Prostate gland (tissue), 2 donors: ENCODE results near the gene CTIF. TPM values are rescaled to one million over a fixed set of nuclear protein-coding genes. Genes with fewer than 3 reads are reported as not detected.

Source experiments
- DNase-seq: peaks from one replicate; pipeline ENCODE4 v3.0.0-alpha.2; 2019; ENCODE audit warnings: low spot score
- H3K27ac ChIP-seq, 2 donors: fragments of 200-600 bp; sonication (generic); 2 replicates each; pipeline ENCODE4 v1.5.1; 2017 to 2019
- H3K27me3 ChIP-seq: fragments of 200-600 bp; sonication (generic); replicated peaks from 2 replicates; pipeline ENCODE4 v1.5.1; 2019; ENCODE audit not compliant: insufficient read depth
- H3K36me3 ChIP-seq, 2 donors: fragments of 200-600 bp; sonication (generic); 1 replicate in 1 of 2; 2 replicates in 1 of 2; pipeline versions ENCODE4 v1.5.1 to v1.8.1; 2017 to 2019
- H3K4me1 ChIP-seq: fragments of 200-600 bp; sonication (generic); replicated peaks from 2 replicates; pipeline ENCODE4 v1.5.1; 2019
- H3K4me3 ChIP-seq, 2 donors: fragments of 200-600 bp; sonication (generic); 2 replicates each; pipeline ENCODE4 v1.5.1; 2017 to 2019
- H3K9me3 ChIP-seq: fragments of 200-600 bp; sonication (generic); 2 replicates; pipeline ENCODE4 v1.5.1; 2017
- POLR2A ChIP-seq: fragments of 450-650 bp; IDR thresholded peaks from one replicate; pipeline ENCODE4 v1.6.1; 2016; ENCODE audit warnings: antibody characterized with exemption, mild to moderate bottlenecking
- POLR2AphosphoS5 ChIP-seq: sonication (generic); formaldehyde crosslinking; IDR thresholded peaks from one replicate; pipeline ENCODE4 v1.6.1; 2017; ENCODE audit warnings: antibody characterized with exemption
- WGBS: methylation state at CpG from one replicate; pipeline ENCODE4 v1.1.5; 2018; 5-methylcytosine and 5-hydroxymethylcytosine counted together
- intact Hi-C: fragments of 100-400 bp; cut with DNase I; formaldehyde crosslinking; loops from one replicate; pipeline ENCODE4 v1.14.2; 2022
- total RNA-seq, 2 donors: library from RNA; depleted of rRNA; stranded (reverse); fragments of >200 nt; gene quantifications; one replicate each; pipeline ENCODE4 v1.1.0, GENCODE V29; 2016
- TF ChIP-seq, protein P1 (sequence below), 4 experiments: fragments of 200-600 bp in 2 of 4; fragments of 450-650 bp in 2 of 4; sonication (generic) in 2 of 4; IDR thresholded peaks; 1 replicate in 3 of 4; 2 replicates in 1 of 4; pipeline ENCODE4 v1.5.1; 2016 to 2019; ENCODE audit warnings: antibody characterized with exemption in 4 of 4, mild to moderate bottlenecking in 2 of 4, moderate library complexity in 2 of 4

Gene CTIF
- total RNA-seq, 2 donors from 2014 or later, result 8.1 to 57.9 TPM

DNA sequence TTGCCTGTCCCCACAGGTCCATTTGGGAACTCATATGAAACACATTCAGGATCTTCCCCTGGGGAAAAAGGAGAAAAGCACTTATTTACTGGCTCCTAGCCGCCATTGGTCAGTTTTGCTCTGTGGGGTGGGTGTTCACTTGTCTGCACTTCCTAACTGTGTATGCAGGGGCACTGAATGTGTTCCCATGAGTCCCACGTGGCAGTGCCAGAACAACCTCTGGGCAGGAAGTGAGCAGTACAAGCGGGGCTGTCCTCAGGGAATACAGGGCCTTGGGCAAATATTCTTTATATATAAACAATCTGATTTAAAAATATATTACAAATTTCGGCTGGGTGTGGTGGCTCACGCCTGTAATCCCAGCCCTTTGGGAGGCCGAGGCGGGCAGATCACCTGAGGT, 21.8 kb upstream of the CTIF start:
- intact Hi-C loops, result no loop called here
- no peaks in the 10 kb centered on the region for H3K9me3 ChIP-seq
- no peak overlapping the region for H3K4me3 ChIP-seq
- H3K36me3 ChIP-seq, result no peaks in the 10 kb centered on the region
- no peaks in the 10 kb centered on the region for H3K4me1 ChIP-seq
- 85% methylated on average over 7 of the region's 7 CpGs for WGBS
- no peak for TF ChIP-seq POLR2A
- TF ChIP-seq, protein P1, sequence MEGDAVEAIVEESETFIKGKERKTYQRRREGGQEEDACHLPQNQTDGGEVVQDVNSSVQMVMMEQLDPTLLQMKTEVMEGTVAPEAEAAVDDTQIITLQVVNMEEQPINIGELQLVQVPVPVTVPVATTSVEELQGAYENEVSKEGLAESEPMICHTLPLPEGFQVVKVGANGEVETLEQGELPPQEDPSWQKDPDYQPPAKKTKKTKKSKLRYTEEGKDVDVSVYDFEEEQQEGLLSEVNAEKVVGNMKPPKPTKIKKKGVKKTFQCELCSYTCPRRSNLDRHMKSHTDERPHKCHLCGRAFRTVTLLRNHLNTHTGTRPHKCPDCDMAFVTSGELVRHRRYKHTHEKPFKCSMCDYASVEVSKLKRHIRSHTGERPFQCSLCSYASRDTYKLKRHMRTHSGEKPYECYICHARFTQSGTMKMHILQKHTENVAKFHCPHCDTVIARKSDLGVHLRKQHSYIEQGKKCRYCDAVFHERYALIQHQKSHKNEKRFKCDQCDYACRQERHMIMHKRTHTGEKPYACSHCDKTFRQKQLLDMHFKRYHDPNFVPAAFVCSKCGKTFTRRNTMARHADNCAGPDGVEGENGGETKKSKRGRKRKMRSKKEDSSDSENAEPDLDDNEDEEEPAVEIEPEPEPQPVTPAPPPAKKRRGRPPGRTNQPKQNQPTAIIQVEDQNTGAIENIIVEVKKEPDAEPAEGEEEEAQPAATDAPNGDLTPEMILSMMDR (IDR thresholded peaks at IDR 0.05), result no peak
- TF ChIP-seq POLR2AphosphoS5, result no peak
- no peak for DNase-seq
- no peak overlapping the region for H3K27ac ChIP-seq
- no peaks in the 10 kb centered on the region for H3K27me3 ChIP-seq

DNA sequence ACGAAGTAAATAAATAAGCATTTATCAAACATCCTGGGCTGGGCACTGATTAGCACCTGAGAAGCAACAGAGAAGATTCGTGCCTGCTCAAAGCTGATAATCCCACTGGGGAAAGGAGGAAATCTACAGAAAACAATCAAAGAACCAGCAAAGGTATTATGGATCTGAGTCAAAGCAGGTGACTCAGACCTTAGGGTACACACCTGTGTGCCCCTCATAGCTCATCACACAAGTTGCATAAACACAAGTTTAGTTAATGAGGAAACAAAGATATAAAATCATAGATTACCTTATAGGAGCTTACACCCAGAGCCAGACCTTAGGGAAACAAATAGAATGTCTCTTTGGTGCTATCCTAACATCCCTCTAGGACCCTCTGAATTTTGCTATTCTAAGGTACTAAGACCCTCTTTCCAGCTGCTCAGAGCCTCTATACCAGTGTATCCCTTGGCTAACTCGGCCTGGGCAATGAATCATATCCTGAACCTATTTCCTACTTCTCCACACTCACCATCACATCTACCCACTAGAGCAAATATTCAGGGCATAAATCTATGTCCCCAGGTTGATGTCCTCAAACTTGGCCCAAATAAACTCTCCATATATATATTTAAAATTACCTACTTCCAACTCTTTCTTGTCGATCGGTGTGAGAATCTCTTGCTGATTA, 19.3 kb upstream of the CTIF start:
- no peaks in the 10 kb centered on the region for H3K9me3 ChIP-seq
- 80% methylated on average over 5 of the region's 5 CpGs for WGBS
- TF ChIP-seq, protein P1 (IDR thresholded peaks at IDR 0.05), result no peak
- TF ChIP-seq POLR2AphosphoS5 (no peak), POLR2A (no peak)
- H3K4me3 ChIP-seq, result no peak overlapping the region
- no peak for DNase-seq
- intact Hi-C loops, result no loop called here
- no peak overlapping the region for H3K27ac ChIP-seq
- H3K4me1 ChIP-seq, result no peaks in the 10 kb centered on the region
- no peaks in the 10 kb centered on the region for H3K27me3 ChIP-seq
- no peaks in the 10 kb centered on the region for H3K36me3 ChIP-seq

DNA sequence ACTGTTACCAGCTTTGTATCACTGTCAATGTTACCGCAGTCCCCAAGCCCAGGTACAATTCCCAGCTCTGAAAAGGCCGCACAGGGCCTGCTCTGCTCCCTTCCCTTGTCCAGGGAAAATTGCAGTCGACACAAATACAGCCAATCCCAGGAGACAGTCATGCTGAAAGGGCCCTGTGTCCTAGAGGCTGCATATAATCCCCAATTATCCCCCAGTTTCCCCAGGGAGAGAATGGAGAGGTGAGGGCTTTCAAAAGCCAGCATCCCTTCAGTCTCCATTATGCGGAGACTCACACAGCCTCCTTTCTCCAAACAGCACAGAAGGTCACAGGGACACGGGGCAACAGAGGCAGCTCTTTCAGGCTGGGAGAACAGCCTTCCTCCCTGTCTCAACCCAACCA, 17.1 kb upstream of the CTIF start:
- no peaks in the 10 kb centered on the region for H3K36me3 ChIP-seq
- no peaks in the 10 kb centered on the region for H3K9me3 ChIP-seq
- intact Hi-C loops, result no loop called here
- H3K27ac ChIP-seq, result no peak overlapping the region
- H3K4me1 ChIP-seq, result no peaks in the 10 kb centered on the region
- no peak for DNase-seq
- H3K27me3 ChIP-seq, result no peaks in the 10 kb centered on the region
- 94% methylated on average over 5 of the region's 5 CpGs for WGBS
- no peak overlapping the region for H3K4me3 ChIP-seq
- TF ChIP-seq POLR2AphosphoS5 (no peak), POLR2A (no peak)
- TF ChIP-seq, protein P1 (IDR thresholded peaks at IDR 0.05), result no peak

DNA sequence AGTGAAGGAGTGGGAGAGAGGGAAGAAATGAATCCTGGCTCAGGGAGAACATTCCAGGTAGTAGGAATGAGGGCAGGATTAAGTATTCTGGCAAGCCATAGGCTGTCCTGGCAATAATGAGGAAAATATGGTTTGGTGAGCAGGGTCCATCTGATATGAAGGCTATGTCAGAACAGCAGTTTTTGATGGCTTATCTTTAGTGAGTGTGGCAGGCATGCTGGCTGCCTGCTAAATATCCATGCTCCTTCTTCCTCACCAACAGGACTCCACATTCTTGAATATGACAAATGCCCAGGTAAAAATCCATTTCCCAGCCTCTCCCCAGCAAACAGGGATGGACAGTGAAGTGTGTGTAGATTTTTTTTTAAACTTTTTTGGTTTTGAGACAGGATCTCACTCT, 13.2 kb upstream of the CTIF start:
- intact Hi-C loops, result no loop called here
- no peak for DNase-seq
- H3K36me3 ChIP-seq, result no peaks in the 10 kb centered on the region
- H3K4me1 ChIP-seq, result no peaks in the 10 kb centered on the region
- H3K27me3 ChIP-seq, result no peaks in the 10 kb centered on the region
- no peak overlapping the region for H3K27ac ChIP-seq
- TF ChIP-seq POLR2AphosphoS5 (no peak), POLR2A (no peak)
- TF ChIP-seq, protein P1 (IDR thresholded peaks at IDR 0.05), result no peak
- no peak overlapping the region for H3K4me3 ChIP-seq
- H3K9me3 ChIP-seq, result no peaks in the 10 kb centered on the region

DNA sequence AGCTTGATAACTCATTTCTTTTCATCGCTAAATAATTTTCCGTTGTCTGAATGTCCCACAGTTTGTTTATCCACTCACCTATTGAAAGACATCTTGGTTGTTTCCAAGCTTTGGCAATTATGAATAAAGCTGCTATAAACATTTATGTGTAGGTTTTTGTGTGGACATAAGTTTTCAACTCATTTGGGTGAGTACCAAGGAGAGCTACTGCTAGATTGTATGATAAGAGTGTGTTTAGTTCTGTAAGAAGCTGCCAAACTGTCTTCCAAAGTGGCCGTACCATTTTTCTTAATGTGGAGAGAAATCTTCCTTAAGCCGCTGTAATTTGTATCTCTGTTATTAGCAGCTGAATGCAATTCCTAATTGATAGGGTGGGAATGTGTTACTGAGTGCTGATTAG, 11.4 kb upstream of the CTIF start:
- TF ChIP-seq, protein P1 (IDR thresholded peaks at IDR 0.05), result no peak
- TF ChIP-seq POLR2AphosphoS5 (no peak), POLR2A (no peak)
- Histone ChIP-seq H3K27ac (no peak overlapping the region), H3K36me3 (no peaks in the 10 kb centered on the region), H3K4me3 (no peak overlapping the region), H3K9me3 (no peaks in the 10 kb centered on the region), H3K27me3 (no peaks in the 10 kb centered on the region), H3K4me1 (no peaks in the 10 kb centered on the region)
- no peak for DNase-seq
- intact Hi-C loops, result no loop called here
- 23% methylated on average over 4 of the region's 4 CpGs for WGBS
